ENCODE data around the gene AGBL4.

AGBL4 gene

GRCh38 chr1:48898894-48899293 lies 1124.9 kb downstream of the AGBL4 start:
- DNase-seq (ENCODE audit: low read depth, low spot score) = no peak

GRCh38 chr1:48889615-48890014 lies 1134.1 kb downstream of the AGBL4 start:
- DNase-seq (ENCODE audit: low read depth, low spot score) = no peak

DNA sequence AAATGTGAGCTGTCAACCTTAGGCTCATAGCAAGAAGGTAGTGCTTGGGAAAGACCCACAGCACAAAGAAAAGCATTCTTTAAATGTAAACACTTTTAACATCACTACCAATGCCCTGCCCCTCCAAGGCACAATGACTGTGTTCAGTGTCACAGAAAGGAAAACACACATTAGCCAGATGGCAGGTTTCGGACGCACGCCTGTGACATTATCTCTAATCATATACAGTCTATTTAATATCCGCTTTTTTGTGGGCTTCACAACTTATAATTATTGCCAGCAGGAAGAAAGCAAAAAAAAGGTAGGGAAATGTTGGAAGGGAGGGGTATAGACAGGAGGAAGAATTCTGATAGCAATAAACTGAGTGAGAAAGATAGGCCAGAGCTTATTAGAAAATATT lies 1134.7 kb downstream of the AGBL4 start:
- no peak for DNase-seq (ENCODE audit: low read depth, low spot score)

DNA sequence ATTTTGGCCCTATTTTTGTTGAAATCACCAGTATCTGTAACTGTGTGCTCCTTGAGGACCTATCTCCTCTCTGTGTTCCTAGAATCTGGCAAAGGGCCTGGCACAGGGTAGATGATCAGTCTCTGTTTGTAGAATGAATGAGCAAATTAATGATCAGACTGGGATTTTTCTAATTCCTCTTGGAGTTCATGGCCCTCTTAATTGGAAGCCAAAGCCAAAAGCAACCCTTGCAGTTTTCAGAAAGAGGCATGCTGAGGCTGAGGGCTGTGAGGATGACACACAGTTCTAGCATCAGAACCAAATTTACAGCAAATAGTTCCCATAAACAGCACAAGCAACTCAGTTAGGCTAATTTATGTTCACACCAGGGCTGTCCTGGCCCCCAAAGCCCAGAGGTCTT lies 1136.0 kb downstream of the AGBL4 start:
- DNase-seq (ENCODE audit: low read depth, low spot score) = no peak

DNA sequence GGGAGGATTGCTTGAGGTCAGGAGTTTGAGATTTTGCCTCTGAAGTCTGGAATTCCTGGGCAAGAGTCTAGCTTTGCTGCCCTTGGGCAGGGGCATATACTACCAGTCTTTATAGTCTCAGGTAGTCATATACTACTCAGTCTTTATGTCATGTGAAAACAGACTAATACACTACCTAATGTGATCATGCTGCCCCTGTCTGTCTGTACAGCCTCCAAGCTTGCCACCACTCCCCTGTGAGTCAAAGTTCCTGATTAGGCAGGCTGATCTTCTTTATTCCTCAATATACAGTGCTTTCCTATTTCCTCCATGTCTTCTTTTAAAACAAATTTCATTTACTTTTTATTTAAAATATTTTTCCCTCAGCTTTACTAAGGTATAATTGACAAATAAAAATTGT lies 1141.7 kb downstream of the AGBL4 start:
- no peak for DNase-seq (ENCODE audit: low read depth, low spot score)

GRCh38 chr1:48878191-48878940 lies 1145.4 kb downstream of the AGBL4 start:
- peak; percentile 20 for DNase-seq (ENCODE audit: low read depth, low spot score)

GRCh38 chr1:48876330-48876785 lies 1147.4 kb downstream of the AGBL4 start:
- no peak for DNase-seq (ENCODE audit: low read depth, low spot score)

DNA sequence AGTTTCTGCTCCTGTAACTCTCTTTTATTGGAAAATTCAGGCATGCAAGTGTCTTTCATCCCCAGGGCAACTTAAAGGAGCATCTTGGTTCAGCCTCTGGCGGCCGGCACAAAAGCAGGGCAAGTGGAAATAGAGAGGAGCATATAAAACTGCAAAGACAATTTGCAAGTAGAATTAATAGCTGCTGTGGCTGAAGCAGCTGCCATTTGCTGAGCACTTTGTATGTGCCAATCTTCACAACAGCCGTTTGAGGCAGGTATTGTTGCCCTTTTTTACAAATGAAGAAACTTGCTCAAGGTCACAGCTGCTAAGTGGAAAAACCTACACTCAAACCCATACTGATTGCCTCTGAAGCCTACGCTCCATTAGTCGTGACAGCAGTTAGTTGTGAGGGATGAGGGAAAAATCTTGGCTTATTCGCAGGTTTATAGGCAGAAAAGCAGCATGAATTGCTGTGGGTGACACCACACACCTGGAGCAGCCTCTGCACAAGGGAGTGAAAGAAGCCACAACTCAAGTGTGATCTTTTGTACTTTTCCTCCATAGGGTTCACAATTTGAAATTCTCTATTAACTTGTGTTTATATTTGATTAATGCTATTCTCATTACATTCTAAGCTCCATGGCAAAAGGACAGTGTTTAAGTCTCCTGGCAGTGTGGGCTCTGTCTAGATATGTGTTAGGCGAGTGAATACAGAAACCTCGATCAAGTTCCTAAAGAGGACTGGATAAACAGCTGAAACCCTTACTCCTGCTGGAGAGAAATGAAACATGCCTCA lies 1148.0 kb downstream of the AGBL4 start:
- no peak for DNase-seq (ENCODE audit: low read depth, low spot score)

DNA sequence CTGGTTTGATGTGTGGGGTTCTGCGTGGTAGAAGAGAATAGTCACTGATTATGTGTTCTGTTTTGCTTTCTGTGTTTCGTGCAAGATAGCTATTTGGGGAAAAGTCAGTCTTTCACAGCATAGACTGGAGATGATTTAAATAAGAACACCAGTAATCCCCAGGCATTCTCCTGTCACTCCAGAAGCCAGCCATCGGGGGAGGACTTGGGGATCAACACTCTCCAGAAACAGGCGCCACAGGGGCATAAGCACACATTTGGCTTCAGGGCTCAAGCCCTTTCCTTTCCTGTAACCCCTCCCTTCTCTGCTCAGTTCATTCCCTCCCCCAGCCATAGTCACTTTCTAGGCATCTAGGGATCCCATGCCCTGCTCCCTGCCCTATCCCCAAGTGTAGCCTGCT lies 1149.8 kb downstream of the AGBL4 start:
- no peak for DNase-seq (ENCODE audit: low read depth, low spot score)

GRCh38 chr1:48870596-48870995 lies 1153.2 kb downstream of the AGBL4 start:
- no peak for DNase-seq (ENCODE audit: low read depth, low spot score)

GRCh38 chr1:48869116-48869893 lies 1154.4 kb downstream of the AGBL4 start:
- DNase-seq (ENCODE audit: low read depth, low spot score) = no peak

GRCh38 chr1:48864913-48865312 lies 1158.8 kb downstream of the AGBL4 start:
- no peak for DNase-seq (ENCODE audit: low read depth, low spot score)

GRCh38 chr1:48859456-48859855 lies 1164.3 kb downstream of the AGBL4 start:
- DNase-seq (ENCODE audit: low read depth, low spot score) = no peak

DNA sequence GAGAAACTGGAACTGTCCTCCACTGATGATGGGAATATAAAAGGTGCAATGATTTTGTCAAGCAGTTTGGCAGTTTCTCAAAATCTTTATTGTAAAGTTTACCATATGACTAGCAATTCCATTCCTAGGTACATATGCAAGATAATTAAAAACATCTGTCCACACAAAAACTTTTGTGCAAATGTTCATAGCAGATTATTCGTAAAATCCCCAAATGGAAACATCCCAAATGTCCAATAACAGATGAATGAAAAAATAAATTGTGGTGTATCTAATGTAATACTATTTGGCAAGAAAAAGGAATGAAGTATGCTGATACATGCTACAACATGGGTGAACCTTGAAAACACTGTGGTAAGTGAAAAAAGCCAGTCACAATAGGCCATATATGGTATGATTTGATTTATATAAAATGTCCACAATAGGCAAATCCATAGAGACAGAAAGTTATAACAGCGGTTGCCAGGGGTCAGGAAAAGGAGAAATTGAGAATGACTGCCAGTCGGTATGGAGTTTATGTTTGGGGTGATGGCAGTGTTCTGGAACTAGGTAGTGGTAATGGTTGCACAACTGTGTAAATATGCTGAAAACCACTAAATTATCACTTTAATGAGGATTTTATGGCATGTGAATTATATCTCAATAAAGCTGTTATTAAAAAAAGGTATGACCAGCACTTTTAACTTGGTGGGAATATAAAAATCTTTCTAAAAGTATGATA lies 1165.4 kb downstream of the AGBL4 start:
- no peak for DNase-seq (ENCODE audit: low read depth, low spot score)

GRCh38 chr1:48853006-48853405 lies 1170.7 kb downstream of the AGBL4 start:
- peak; percentile 58 for DNase-seq (ENCODE audit: low read depth, low spot score)

DNA sequence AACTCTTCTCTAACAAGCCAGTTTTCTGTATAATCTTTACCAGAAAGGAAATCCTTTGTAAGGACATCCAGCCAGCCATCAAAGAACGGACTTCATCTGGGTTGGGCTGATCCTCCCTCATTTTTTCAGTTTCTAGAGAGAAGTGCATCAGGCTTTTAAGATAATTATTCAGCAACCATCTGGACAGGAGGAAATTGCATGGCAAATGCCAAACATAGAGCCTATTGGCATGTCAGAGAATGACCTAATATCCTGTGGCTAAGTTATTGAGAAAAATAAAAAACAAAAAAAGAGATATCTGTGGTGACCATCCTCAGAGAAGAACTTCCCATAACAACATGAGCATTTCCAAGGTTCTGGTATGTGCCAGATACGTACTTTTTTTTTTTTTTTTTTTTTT lies 1172.1 kb downstream of the AGBL4 start:
- no peak for DNase-seq (ENCODE audit: low read depth, low spot score)

- DNase-seq (ENCODE audit: low read depth, low spot score) = no peak
Observed at GRCh38 chr1:48848035-48848434, 1175.7 kb downstream of the AGBL4 start.

DNA sequence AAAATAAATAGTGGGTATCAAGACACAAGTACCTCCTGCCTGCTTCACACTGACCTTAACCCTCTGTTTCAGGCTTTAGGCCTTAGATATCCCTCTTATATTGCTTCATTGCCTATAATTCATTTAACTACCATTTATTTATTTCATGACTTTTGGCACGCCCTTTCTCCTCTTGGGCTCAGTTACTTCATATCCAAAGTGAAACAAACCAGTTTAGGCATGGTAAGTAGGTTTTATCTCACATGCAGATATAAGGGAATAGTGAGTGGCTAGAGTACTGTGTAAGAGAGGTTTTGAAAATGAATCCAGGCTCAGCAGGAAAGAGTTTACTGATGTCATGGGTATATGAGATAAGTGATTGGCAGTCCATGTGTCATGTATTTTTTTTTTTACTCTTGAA lies 1177.3 kb downstream of the AGBL4 start:
- no peak for DNase-seq (ENCODE audit: low read depth, low spot score)

DNA sequence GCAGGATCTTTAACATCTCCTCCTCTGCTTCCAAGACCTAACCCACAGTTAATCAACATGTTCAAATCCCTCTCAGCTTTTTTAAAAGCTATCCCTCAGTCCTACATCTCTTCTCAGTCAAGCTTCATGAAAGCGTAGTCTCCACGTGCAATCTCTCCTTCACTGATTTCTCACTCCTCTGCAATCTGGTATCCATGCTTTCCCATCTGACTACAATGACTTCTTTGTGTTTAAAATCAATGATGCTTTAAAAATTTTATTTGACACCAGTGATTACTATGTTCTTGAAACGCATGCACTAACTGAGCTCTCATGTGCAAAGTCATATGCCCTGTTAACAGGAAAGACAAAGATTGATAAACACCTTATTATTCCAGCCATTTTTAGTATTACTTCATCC lies 1179.6 kb downstream of the AGBL4 start:
- DNase-seq (ENCODE audit: low read depth, low spot score) = no peak

- no peak for DNase-seq (ENCODE audit: low read depth, low spot score)
Observed at GRCh38 chr1:48841966-48842365, 1181.8 kb downstream of the AGBL4 start.

- no peak for DNase-seq (ENCODE audit: low read depth, low spot score)
Observed at GRCh38 chr1:48841461-48841860, 1182.3 kb downstream of the AGBL4 start.
